HG03135 (cell line): ENCODE data around the gene TMEM130.
A peak's percentile ranks its signal among the peaks of the same experiment; 100 is the strongest.

Source experiments
- ATAC-seq: cut with Tn5 transposase; IDR thresholded peaks from one replicate; pipeline ENCODE4 v1.9.1; 2021; ENCODE audit warnings: mild to moderate bottlenecking, moderate library complexity; ENCODE audit not compliant: unreplicated experiment

TMEM130 gene

GRCh38 chr7:98869597-98870120, at the start of gene TMEM130:
TSS of gene TMEM130 (minus strand) at chr7:98870014. CDS start at chr7:98869861, 153 bp downstream.
- no peak for ATAC-seq

- no peak for ATAC-seq
These were observed 47.5 kb upstream of the TMEM130 start for GRCh38 chr7:98917331-98917730.

- ATAC-seq = no peak
These were observed 43.8 kb upstream of the TMEM130 start for GRCh38 chr7:98913612-98914011.

GRCh38 chr7:98913026-98913425, 43.2 kb upstream of the TMEM130 start:
- ATAC-seq = no peak

GRCh38 chr7:98911916-98912315, 42.1 kb upstream of the TMEM130 start:
- ATAC-seq = no peak

GRCh38 chr7:98910427-98910826, 40.6 kb upstream of the TMEM130 start:
- ATAC-seq = no peak

GRCh38 chr7:98909487-98909886, 39.7 kb upstream of the TMEM130 start:
- ATAC-seq = no peak

- ATAC-seq = no peak
These were observed 38.8 kb upstream of the TMEM130 start for GRCh38 chr7:98908585-98908984.

- no peak for ATAC-seq
These were observed 37.8 kb upstream of the TMEM130 start for GRCh38 chr7:98907570-98907969.

GRCh38 chr7:98903246-98903645, 33.4 kb upstream of the TMEM130 start:
- ATAC-seq = no peak

GRCh38 chr7:98902523-98902922, 32.7 kb upstream of the TMEM130 start:
- no peak for ATAC-seq

GRCh38 chr7:98900815-98901214, 31.0 kb upstream of the TMEM130 start:
- no peak for ATAC-seq

GRCh38 chr7:98899816-98900215, 30.0 kb upstream of the TMEM130 start:
- no peak for ATAC-seq

- no peak for ATAC-seq
These were observed 22.8 kb upstream of the TMEM130 start for GRCh38 chr7:98892609-98893008.

- no peak for ATAC-seq
These were observed 17.2 kb upstream of the TMEM130 start for GRCh38 chr7:98887038-98887437.

GRCh38 chr7:98884416-98884815, 14.6 kb upstream of the TMEM130 start:
- ATAC-seq = no peak

GRCh38 chr7:98881561-98882315, 11.9 kb upstream of the TMEM130 start:
- ATAC-seq = no peak

GRCh38 chr7:98880485-98880884, 10.7 kb upstream of the TMEM130 start:
- no peak for ATAC-seq

- no peak for ATAC-seq
These were observed 10.1 kb upstream of the TMEM130 start for GRCh38 chr7:98879979-98880315.

GRCh38 chr7:98879198-98879978, 9.6 kb upstream of the TMEM130 start:
- peak; percentile 78 for ATAC-seq

- ATAC-seq = peak; percentile 67
These were observed 8.8 kb upstream of the TMEM130 start, which contains the start of gene TRRAP for GRCh38 chr7:98878365-98879197. TSS of gene TRRAP (plus strand) at chr7:98878532. CDS start at chr7:98881151, 2,619 bp downstream.
